ENCODE results near the gene TNFRSF11A.

The TNFRSF11A gene

GRCh38 chr18:62346333-62347088 is 21.4 kb downstream of the TNFRSF11A start:
- no peak for DNase-seq

- DNase-seq = no peak
Measured at GRCh38 chr18:62347089-62347506, 22.0 kb downstream of the TNFRSF11A start.

GRCh38 chr18:62348474-62348873 is 23.4 kb downstream of the TNFRSF11A start:
- no peak for DNase-seq

- no peak for DNase-seq
Measured at GRCh38 chr18:62353170-62353569, 28.1 kb downstream of the TNFRSF11A start.

- no peak for DNase-seq
Measured at GRCh38 chr18:62354151-62354550, 29.0 kb downstream of the TNFRSF11A start.

- no peak for DNase-seq
Measured at GRCh38 chr18:62357079-62357719, 32.1 kb downstream of the TNFRSF11A start.

GRCh38 chr18:62360805-62361204 is 35.7 kb downstream of the TNFRSF11A start:
- DNase-seq = no peak

- no peak for DNase-seq
Measured at GRCh38 chr18:62361288-62361687, 36.2 kb downstream of the TNFRSF11A start.

- DNase-seq = no peak
Measured at GRCh38 chr18:62364558-62364957, 39.4 kb downstream of the TNFRSF11A start.

- no peak for DNase-seq
Measured at GRCh38 chr18:62365420-62365819, 40.3 kb downstream of the TNFRSF11A start.

- no peak for DNase-seq
Measured at GRCh38 chr18:62366992-62367391, 41.9 kb downstream of the TNFRSF11A start.

GRCh38 chr18:62368100-62368499 is 43.0 kb downstream of the TNFRSF11A start:
- DNase-seq = no peak

- no peak for DNase-seq
Measured at GRCh38 chr18:62369129-62369644, 44.1 kb downstream of the TNFRSF11A start.

- DNase-seq = no peak
Measured at GRCh38 chr18:62370366-62370765, 45.3 kb downstream of the TNFRSF11A start.

- no peak for DNase-seq
Measured at GRCh38 chr18:62371436-62371835, 46.3 kb downstream of the TNFRSF11A start.

GRCh38 chr18:62372156-62372555 is 47.0 kb downstream of the TNFRSF11A start:
- DNase-seq = no peak

- DNase-seq = no peak
Measured at GRCh38 chr18:62372882-62373281, 47.8 kb downstream of the TNFRSF11A start.

- DNase-seq = no peak
Measured at GRCh38 chr18:62374410-62374965, 49.4 kb downstream of the TNFRSF11A start.

GRCh38 chr18:62377131-62377807 is 52.2 kb downstream of the TNFRSF11A start:
- no peak for DNase-seq

- DNase-seq = no peak
Measured at GRCh38 chr18:62379051-62379450, 53.9 kb downstream of the TNFRSF11A start.

GRCh38 chr18:62381373-62381772 is 56.3 kb downstream of the TNFRSF11A start:
- no peak for DNase-seq

- no peak for DNase-seq
Measured at GRCh38 chr18:62384068-62384467, 59.0 kb downstream of the TNFRSF11A start.

GRCh38 chr18:62384610-62385097 is 59.5 kb downstream of the TNFRSF11A start:
- no peak for DNase-seq
